H1 (cell line): ENCODE results near the gene ZPBP2. TPM values are rescaled to one million over a fixed set of nuclear protein-coding genes. Genes with fewer than 3 reads are reported as not detected.

Source experiments
- CTCF ChIA-PET: fragments of 300-600 bp; sonication (Branson Sonifier 250); formaldehyde crosslinking; loops from one replicate; lab custom pipeline; 2021; ENCODE audit not compliant: partially characterized antibody; lab: Charles Lee
- POLR2A ChIA-PET: fragments of 300-600 bp; sonication (Branson Sonifier 250); formaldehyde crosslinking; loops from one replicate; lab custom pipeline; 2021; ENCODE audit warnings: inconsistent platforms; ENCODE audit not compliant: partially characterized antibody; lab: Charles Lee
- DNase-seq, 2 experiments: peaks; one replicate each; pipeline versions ENCODE4 v3.0.0 to v3.0.0-alpha.2; 2010 to 2022; ENCODE audit warnings: low spot score in 2 of 2, low read depth in 1 of 2, mixed read lengths in 1 of 2
- FAIRE-seq: peaks from 2 replicates; lab custom pipeline; 2011; peaks lifted over from hg19 to GRCh38; lab: Jason Lieb, UNC
- H2AFZ ChIP-seq: 2 replicates; pipeline ENCODE4 v1.8.1; 2012; ENCODE audit warnings: low read length, inconsistent platforms
- H2AK5ac ChIP-seq: 2 replicates; pipeline ENCODE4 v1.6.1; 2013; ENCODE audit warnings: low read depth, low read length
- H2BK120ac ChIP-seq: replicated peaks from 2 replicates; pipeline ENCODE3; 2013; ENCODE audit warnings: low read depth, low read length, inconsistent platforms
- H2BK12ac ChIP-seq: 2 replicates; pipeline ENCODE4 v1.6.1; 2013; ENCODE audit warnings: low read depth, low read length
- H2BK15ac ChIP-seq: 2 replicates; pipeline ENCODE4 v1.6.1; 2013; ENCODE audit warnings: low read length
- H2BK20ac ChIP-seq: 2 replicates; pipeline ENCODE4 v1.6.1; 2013; ENCODE audit warnings: low read length
- H2BK5ac ChIP-seq: 2 replicates; pipeline ENCODE4 v1.6.1; 2013; ENCODE audit warnings: low read depth, low read length
- H3K14ac ChIP-seq: 2 replicates; pipeline ENCODE4 v1.6.1; 2013; ENCODE audit warnings: inconsistent platforms; ENCODE audit not compliant: insufficient read length
- H3K18ac ChIP-seq: 2 replicates; pipeline ENCODE4 v1.6.1; 2013; ENCODE audit warnings: low read length; ENCODE audit errors: extremely low read depth
- H3K23ac ChIP-seq: 2 replicates; pipeline ENCODE4 v1.6.1; 2013; ENCODE audit warnings: inconsistent platforms; ENCODE audit not compliant: insufficient read length
- H3K23me2 ChIP-seq: 2 replicates; pipeline ENCODE4 v1.6.1; 2013; ENCODE audit warnings: low read depth, low read length
- H3K27ac ChIP-seq: 2 replicates; pipeline ENCODE4 v1.6.1; 2011; ENCODE audit warnings: low read depth, low read length, inconsistent platforms
- H3K27me3 ChIP-seq, 4 experiments: replicated peaks in 1 of 4; 1 replicate in 1 of 4; 2 replicates in 3 of 4; pipeline versions ENCODE4 v1.6.1 to v1.8.1; 2011 to 2013; ENCODE audit warnings: low read length in 3 of 4, mild to moderate bottlenecking in 3 of 4, inconsistent platforms in 2 of 4, mixed read lengths in 2 of 4, moderate library complexity in 1 of 4; ENCODE audit not compliant: control insufficient read depth in 3 of 4, insufficient read depth in 3 of 4; ENCODE audit errors: extremely low read depth in 1 of 4
- H3K36me3 ChIP-seq, 4 experiments: 2 replicates each; pipeline versions ENCODE4 v1.6.1 to v1.8.1; 2011 to 2013; ENCODE audit warnings: mild to moderate bottlenecking in 4 of 4, low read length in 3 of 4, moderate library complexity in 2 of 4, control low read depth in 1 of 4, inconsistent platforms in 1 of 4; ENCODE audit not compliant: insufficient read depth in 4 of 4, control insufficient read depth in 2 of 4
- H3K4ac ChIP-seq: replicated peaks from 2 replicates; pipeline ENCODE3; 2013; ENCODE audit warnings: low read length, low read depth, mixed read lengths, inconsistent platforms; ENCODE audit not compliant: insufficient read length
- H3K4me1 ChIP-seq, 4 experiments: replicated peaks in 1 of 4; 1 replicate in 1 of 4; 2 replicates in 3 of 4; pipeline versions ENCODE4 v1.6.1 to v1.8.1; 2011 to 2013; ENCODE audit warnings: low read length in 3 of 4, inconsistent platforms in 2 of 4, mixed read lengths in 1 of 4; ENCODE audit not compliant: insufficient read depth in 4 of 4, control insufficient read depth in 3 of 4
- H3K4me2 ChIP-seq, 2 experiments: 2 replicates each; pipeline versions ENCODE4 v1.6.1 to v1.8.1; 2011 to 2013; ENCODE audit warnings: low read depth in 2 of 2, low read length in 2 of 2, control low read depth in 1 of 2, inconsistent platforms in 1 of 2, mild to moderate bottlenecking in 1 of 2; ENCODE audit not compliant: insufficient read depth in 1 of 2
- H3K4me3 ChIP-seq, 4 experiments: fragments of 200-600, 300-600 bp in 1 of 4; sonication (generic), shearing (Covaris generic), sonication (Bioruptor Twin) in 1 of 4; 2 replicates each; pipeline versions ENCODE4 v1.5.1 to v1.8.1; 2011 to 2016; ENCODE audit warnings: low read length in 4 of 4, low read depth in 3 of 4, control low read depth in 2 of 4, inconsistent platforms in 2 of 4, mild to moderate bottlenecking in 2 of 4, mixed read lengths in 1 of 4, moderate library complexity in 1 of 4; ENCODE audit not compliant: insufficient read depth in 2 of 4; ENCODE audit errors: extremely low read depth in 1 of 4
- H3K56ac ChIP-seq: replicated peaks from 2 replicates; pipeline ENCODE3; 2013; ENCODE audit warnings: low read depth, mild to moderate bottlenecking, mixed read lengths, low read length, inconsistent platforms; ENCODE audit not compliant: insufficient read length
- H3K79me1 ChIP-seq: 2 replicates; pipeline ENCODE4 v1.6.1; 2013; ENCODE audit warnings: low read depth, low read length, control low read depth
- H3K79me2 ChIP-seq, 2 experiments: 2 replicates each; pipeline versions ENCODE4 v1.6.1 to v1.8.1; 2012 to 2013; ENCODE audit warnings: low read length in 2 of 2, mild to moderate bottlenecking in 2 of 2, inconsistent platforms in 1 of 2; ENCODE audit not compliant: insufficient read depth in 2 of 2, control insufficient read depth in 1 of 2
- H3K9ac ChIP-seq, 4 experiments: replicated peaks in 1 of 4; 1 replicate in 1 of 4; 2 replicates in 3 of 4; pipeline versions ENCODE4 v1.6.1 to v1.8.1; 2011 to 2013; ENCODE audit warnings: low read depth in 3 of 4, low read length in 3 of 4, control low read depth in 2 of 4, mild to moderate bottlenecking in 2 of 4, moderate library complexity in 2 of 4, inconsistent platforms in 1 of 4; ENCODE audit errors: extremely low read depth in 1 of 4
- H3K9me3 ChIP-seq, 2 experiments: 2 replicates each; pipeline versions ENCODE4 v1.6.1 to v1.8.1; 2012 to 2013; ENCODE audit warnings: mild to moderate bottlenecking in 2 of 2, moderate library complexity in 2 of 2, control low read depth in 1 of 2, inconsistent platforms in 1 of 2, low read depth in 1 of 2, low read length in 1 of 2, mixed read lengths in 1 of 2; ENCODE audit not compliant: insufficient read depth in 2 of 2
- H4K20me1 ChIP-seq, 2 experiments: replicated peaks in 1 of 2; 2 replicates each; pipeline versions ENCODE3 to v1.8.1; 2011 to 2013; ENCODE audit warnings: inconsistent platforms in 2 of 2, low read length in 2 of 2, mild to moderate bottlenecking in 1 of 2; ENCODE audit not compliant: insufficient read depth in 2 of 2, control insufficient read depth in 1 of 2
- H4K5ac ChIP-seq: 2 replicates; pipeline ENCODE4 v1.6.1; 2013; ENCODE audit warnings: low read length, low read depth, mixed read lengths, inconsistent platforms; ENCODE audit not compliant: insufficient read length
- H4K8ac ChIP-seq: 2 replicates; pipeline ENCODE4 v1.8.0; 2013; ENCODE audit warnings: mild to moderate bottlenecking, moderate library complexity, low read length, inconsistent platforms; ENCODE audit not compliant: insufficient read depth; ENCODE audit errors: extremely low read depth
- H4K91ac ChIP-seq: replicated peaks from 2 replicates; pipeline ENCODE3; 2013; ENCODE audit warnings: low read length, mixed read lengths, inconsistent platforms; ENCODE audit not compliant: insufficient read length
- BACH1 ChIP-seq: IDR thresholded peaks from 2 replicates; pipeline ENCODE4 v1.6.1; 2012; ENCODE audit warnings: low read length, improper control_type of control experiment
- EGR1 ChIP-seq: IDR thresholded peaks from 2 replicates; pipeline ENCODE4 v1.6.1; 2011; ENCODE audit warnings: low read depth, low read length, borderline replicate concordance
- HDAC2 ChIP-seq, 2 experiments: fragments of 300-600 bp in 1 of 2; sonication (generic) in 1 of 2; IDR thresholded peaks; 2 replicates each; pipeline ENCODE4 v1.6.1; 2011 to 2012; ENCODE audit warnings: low read depth in 2 of 2, low read length in 2 of 2, mild to moderate bottlenecking in 2 of 2, moderate library complexity in 2 of 2, borderline replicate concordance in 1 of 2, inconsistent platforms in 1 of 2
- KDM1A ChIP-seq: fragments of 200-600, 300-600 bp; sonication (generic); IDR thresholded peaks from 2 replicates; pipeline ENCODE4 v1.7.1; 2016; ENCODE audit warnings: mild to moderate bottlenecking, low read length, borderline replicate concordance
- KDM4A ChIP-seq: IDR thresholded peaks from one replicate; pipeline ENCODE4 v1.7.1; 2012; ENCODE audit warnings: low read depth, mild to moderate bottlenecking, moderate library complexity, low read length, inconsistent platforms; ENCODE audit not compliant: severe bottlenecking
- whole genome bisulfite sequencing, 2 experiments: shearing (Covaris generic) in 1 of 2; methylation state at CpG; one replicate each; pipeline versions ENCODE4 v1.1.6 to v1.1.7; 2013 to 2015; ENCODE audit warnings: low lambda C conversion rate in 2 of 2, mixed read lengths in 2 of 2, inconsistent platforms in 1 of 2, low coverage in 1 of 2, missing lambda C conversion rate in 1 of 2; ENCODE audit not compliant: insufficient replicate concordance in 2 of 2, insufficient coverage in 1 of 2, insufficient read length in 1 of 2; ENCODE audit errors: extremely low coverage in 1 of 2, missing lambda C conversion rate in 1 of 2; 5-methylcytosine and 5-hydroxymethylcytosine counted together
- polyA plus RNA-seq, 7 experiments: library from polyadenylated mRNA; depleted of rRNA in 3 of 7; stranded (reverse) in 5 of 7; unstranded in 2 of 7; fragments of >200 nt in 5 of 7; fragments of 200-250 nt in 2 of 7; gene quantifications; 1 replicate in 5 of 7; 2 replicates in 1 of 7; 4 replicates in 1 of 7; pipeline versions ENCODE4 v1.2.1 to v1.2.3, GENCODE V29; 2011 to 2013; ENCODE audit warnings: missing spikeins in 2 of 7, mixed read lengths in 2 of 7
- total RNA-seq: library from RNA; stranded (reverse); fragmentation: NEBNext Ultra II Directional; extraction: Animal tissue kit (Norgen Biotek cat#: 25700); gene quantifications from 2 replicates; pipeline ENCODE4 v1.2.1, GENCODE V29; 2021
- TF ChIP-seq, protein P1 (sequence below), 3 experiments: IDR thresholded peaks; 1 replicate in 2 of 3; 2 replicates in 1 of 3; pipeline versions ENCODE4 v1.5.1 to v1.6.1; 2011; ENCODE audit warnings: low read length in 3 of 3, mild to moderate bottlenecking in 3 of 3, inconsistent platforms in 2 of 3, low read depth in 1 of 3, moderate library complexity in 1 of 3; ENCODE audit not compliant: insufficient read depth in 1 of 3; ENCODE audit errors: control extremely low read depth in 1 of 3

Gene ZPBP2
- total and polyA plus RNA-seq, 2 of the 8 experiments (the other 6 are each of a cell fraction or from before 2014, with no cell fraction given) = not detected

DNA sequence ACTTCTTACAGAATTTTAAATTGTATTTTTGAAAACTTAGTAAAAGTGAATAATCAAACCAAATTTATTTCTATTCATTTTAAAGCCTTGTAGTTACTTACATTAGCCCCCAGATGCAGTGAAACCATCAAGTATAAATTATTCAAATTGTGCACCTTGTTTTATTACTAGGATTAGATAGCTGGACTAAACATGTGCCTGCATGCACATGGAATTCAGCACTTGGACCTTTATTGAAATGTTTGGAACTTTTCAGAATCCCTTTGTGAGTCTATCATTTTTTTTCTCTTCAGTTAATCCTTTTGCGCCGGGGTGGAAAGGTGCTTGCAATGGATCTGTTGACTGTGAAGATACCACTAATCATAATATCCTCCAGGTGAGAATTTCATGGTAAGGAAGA is 4.7 kb downstream of the ZPBP2 start:
- TF ChIP-seq EGR1 (no peak), BACH1 (no peak), HDAC2 (IDR thresholded peaks at IDR 0.05; ENCODE audit: borderline replicate concordance in 1 of 2, low read depth in 2 of 2, low read length in 2 of 2) (no peak), KDM4A (no peak), KDM1A (no peak)
- TF ChIP-seq, protein P1, sequence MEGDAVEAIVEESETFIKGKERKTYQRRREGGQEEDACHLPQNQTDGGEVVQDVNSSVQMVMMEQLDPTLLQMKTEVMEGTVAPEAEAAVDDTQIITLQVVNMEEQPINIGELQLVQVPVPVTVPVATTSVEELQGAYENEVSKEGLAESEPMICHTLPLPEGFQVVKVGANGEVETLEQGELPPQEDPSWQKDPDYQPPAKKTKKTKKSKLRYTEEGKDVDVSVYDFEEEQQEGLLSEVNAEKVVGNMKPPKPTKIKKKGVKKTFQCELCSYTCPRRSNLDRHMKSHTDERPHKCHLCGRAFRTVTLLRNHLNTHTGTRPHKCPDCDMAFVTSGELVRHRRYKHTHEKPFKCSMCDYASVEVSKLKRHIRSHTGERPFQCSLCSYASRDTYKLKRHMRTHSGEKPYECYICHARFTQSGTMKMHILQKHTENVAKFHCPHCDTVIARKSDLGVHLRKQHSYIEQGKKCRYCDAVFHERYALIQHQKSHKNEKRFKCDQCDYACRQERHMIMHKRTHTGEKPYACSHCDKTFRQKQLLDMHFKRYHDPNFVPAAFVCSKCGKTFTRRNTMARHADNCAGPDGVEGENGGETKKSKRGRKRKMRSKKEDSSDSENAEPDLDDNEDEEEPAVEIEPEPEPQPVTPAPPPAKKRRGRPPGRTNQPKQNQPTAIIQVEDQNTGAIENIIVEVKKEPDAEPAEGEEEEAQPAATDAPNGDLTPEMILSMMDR (IDR thresholded peaks at IDR 0.05; ENCODE audit: control extremely low read depth in 1 of 3, insufficient read depth in 1 of 3, low read depth in 1 of 3, low read length in 3 of 3) = no peak
- ChIA-PET CTCF (interaction anchor here (0.6 to 1.8 kb wide), 8 partner anchors 10 to 112 kb away, joined by 3 to 5 read pairs (median 4); no protein-coding TSS in a partner anchor), POLR2A (no interaction called here)
- DNase-seq (no peak), FAIRE-seq (no peak)
- Histone ChIP-seq H4K20me1 (no peaks in the 10 kb centered on the region), H3K4me2 (no peak overlapping the region), H2BK15ac (no peak overlapping the region), H3K27me3 (peaks cover 0 to 4% (median 4%) of the 10 kb centered on the region in 4 experiments; a peak in 2 of 7 replicates), H3K9me3 (no peaks in the 10 kb centered on the region), H4K8ac (no peak overlapping the region), H3K79me2 (no peaks in the 10 kb centered on the region), H3K9ac (no peak overlapping the region), H2BK120ac (no peak overlapping the region), H3K79me1 (no peaks in the 10 kb centered on the region), H3K18ac (no peak overlapping the region), H3K4ac (no peak overlapping the region), H2AFZ (no peak overlapping the region), H2BK20ac (no peak overlapping the region), H3K56ac (no peak overlapping the region), H3K36me3 (no peaks in the 10 kb centered on the region), H4K91ac (no peak overlapping the region), H3K23ac (no peak overlapping the region), H2BK5ac (no peak overlapping the region), H3K4me3 (no peak overlapping the region), H2AK5ac (no peak overlapping the region), H2BK12ac (no peak overlapping the region), H4K5ac (no peak overlapping the region), H3K23me2 (no peaks in the 10 kb centered on the region), H3K27ac (no peak overlapping the region), H3K4me1 (no peaks in the 10 kb centered on the region; a peak in 1 of 7 replicates), H3K14ac (no peak overlapping the region)
- WGBS, 2 experiments = 83% methylated on average over 2 of the region's 2 CpGs; no CpG with 5 or more reads in 1 of the 2 experiments
